ENCODE data around the gene TLCD3B. TPM values are rescaled to one million over a fixed set of nuclear protein-coding genes. Genes with fewer than 3 reads are reported as not detected.
A peak's percentile ranks its signal among the peaks of the same experiment; 100 is the strongest.

The TLCD3B gene
- total and polyA plus RNA-seq, 12 donors = 0.11 to 10.6 (median 0.72) TPM; not detected in 3

DNA sequence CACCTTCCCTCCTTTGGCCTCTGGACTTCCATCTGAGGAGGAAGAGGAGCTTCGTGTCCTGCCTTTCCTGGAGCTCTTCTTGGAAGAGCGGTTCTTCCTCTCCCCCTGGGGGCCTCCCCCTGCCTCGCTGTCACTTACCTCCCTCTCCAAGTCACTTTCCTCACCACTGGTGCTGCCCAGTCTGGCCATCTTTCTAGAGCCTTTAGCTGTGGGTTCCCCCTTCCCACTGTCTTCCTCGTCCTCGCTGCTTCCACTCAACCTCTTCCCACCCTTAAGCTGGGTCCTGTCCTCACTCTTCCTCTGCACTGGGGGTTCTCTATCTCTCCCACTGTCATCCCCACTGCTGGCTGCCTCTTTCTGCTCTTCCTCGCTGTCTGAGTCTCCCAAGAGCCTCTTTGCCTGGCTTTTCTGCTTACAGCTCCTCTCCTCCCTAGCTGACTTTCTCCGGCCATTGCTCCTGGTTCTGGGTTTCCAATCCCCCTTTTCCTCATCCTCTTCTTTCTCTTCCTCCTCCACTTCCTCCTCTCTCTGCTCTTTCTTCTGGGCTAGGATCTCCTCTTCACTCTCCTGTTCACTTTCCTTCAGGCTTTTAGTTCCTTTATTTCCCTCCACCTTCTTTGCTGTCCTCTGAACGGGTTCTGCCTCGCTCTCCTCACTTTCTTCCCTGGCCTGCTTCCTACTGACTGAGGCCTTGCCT lies 37.0 kb downstream of the TLCD3B start:
- WGBS, 4 donors = 82 to 88% (median 87%) methylated on average over 9 of the region's 9 CpGs
- Histone ChIP-seq H3K27ac (peak overlapping the region in 1 of 5 donors; percentile 97), H3K9me3 (replicated peaks in 1 of 3) (no peaks in the 10 kb centered on the region), H3K4me3 (no peak overlapping the region), H3K4me1 (replicated peaks in 1 of 2) (peaks cover 17 to 24% of the 10 kb centered on the region in 2 donors), H3K36me3 (replicated peaks in 1 of 2) (peaks cover 0 to 44% of the 10 kb centered on the region in 2 donors), H3K27me3 (no peaks in the 10 kb centered on the region)
- TF ChIP-seq, protein P1, sequence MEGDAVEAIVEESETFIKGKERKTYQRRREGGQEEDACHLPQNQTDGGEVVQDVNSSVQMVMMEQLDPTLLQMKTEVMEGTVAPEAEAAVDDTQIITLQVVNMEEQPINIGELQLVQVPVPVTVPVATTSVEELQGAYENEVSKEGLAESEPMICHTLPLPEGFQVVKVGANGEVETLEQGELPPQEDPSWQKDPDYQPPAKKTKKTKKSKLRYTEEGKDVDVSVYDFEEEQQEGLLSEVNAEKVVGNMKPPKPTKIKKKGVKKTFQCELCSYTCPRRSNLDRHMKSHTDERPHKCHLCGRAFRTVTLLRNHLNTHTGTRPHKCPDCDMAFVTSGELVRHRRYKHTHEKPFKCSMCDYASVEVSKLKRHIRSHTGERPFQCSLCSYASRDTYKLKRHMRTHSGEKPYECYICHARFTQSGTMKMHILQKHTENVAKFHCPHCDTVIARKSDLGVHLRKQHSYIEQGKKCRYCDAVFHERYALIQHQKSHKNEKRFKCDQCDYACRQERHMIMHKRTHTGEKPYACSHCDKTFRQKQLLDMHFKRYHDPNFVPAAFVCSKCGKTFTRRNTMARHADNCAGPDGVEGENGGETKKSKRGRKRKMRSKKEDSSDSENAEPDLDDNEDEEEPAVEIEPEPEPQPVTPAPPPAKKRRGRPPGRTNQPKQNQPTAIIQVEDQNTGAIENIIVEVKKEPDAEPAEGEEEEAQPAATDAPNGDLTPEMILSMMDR (IDR thresholded peaks at IDR 0.05) = no peak
- no peak for TF ChIP-seq POLR2A (IDR thresholded peaks at IDR 0.05)
- no peak for DNase-seq
- intact Hi-C loops (cut with DNase I) = loop anchor here in 1 of 2 donors (10.0 kb wide), 1 partner anchor 69 kb away; the partner anchor contains the start of gene KCTD13

DNA sequence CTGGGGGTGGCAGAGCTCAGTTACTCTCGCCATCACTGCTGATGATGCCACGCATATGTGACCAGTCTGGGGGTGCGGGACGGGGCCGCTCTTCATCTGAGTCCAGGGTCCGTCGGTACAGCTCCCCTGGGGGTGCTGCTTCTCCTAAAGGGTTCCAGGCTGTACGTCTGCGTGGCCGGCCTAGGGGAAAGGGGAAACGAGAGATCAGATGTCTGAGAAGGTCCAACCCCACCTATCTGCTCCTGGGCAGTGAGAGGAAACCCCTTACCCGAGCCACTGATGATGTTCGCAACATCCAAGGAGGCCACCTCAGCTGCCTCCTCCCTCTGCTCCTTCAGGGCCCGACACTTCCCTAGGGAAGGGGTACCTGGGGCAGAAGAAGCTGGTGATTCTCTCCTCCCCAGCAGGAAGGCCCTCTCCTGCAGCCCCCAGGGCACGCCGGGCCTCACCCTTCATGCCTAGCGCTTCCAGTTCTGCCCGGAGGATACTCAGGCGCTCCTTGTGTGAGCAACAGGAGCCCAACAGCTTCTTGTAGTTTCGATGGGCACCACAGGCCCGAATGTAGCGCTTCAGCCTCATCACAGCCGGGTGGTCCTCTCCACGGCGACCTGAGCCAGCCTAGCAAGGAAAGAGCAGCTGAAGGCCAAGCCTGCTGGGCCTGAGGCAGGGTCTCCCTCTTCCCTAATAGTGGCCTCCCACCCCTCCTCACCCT lies 37.7 kb downstream of the TLCD3B start:
- TF ChIP-seq, protein P1 (IDR thresholded peaks at IDR 0.05) = no peak
- TF ChIP-seq POLR2A (IDR thresholded peaks at IDR 0.05) = no peak
- no peak for DNase-seq
- no peaks in the 10 kb centered on the region for H3K9me3 ChIP-seq (replicated peaks in 1 of 3)
- no peak overlapping the region for H3K4me3 ChIP-seq
- peaks cover 0 to 51% of the 10 kb centered on the region in 2 donors for H3K36me3 ChIP-seq (replicated peaks in 1 of 2)
- WGBS, 4 donors = 84 to 90% (median 89%) methylated on average over 16 to 25 of the region's 25 CpGs
- intact Hi-C loops (cut with DNase I) = loop anchor here in 1 of 2 donors (10.0 kb wide), 1 partner anchor 69 kb away; the partner anchor contains the start of gene KCTD13
- peaks cover 17 to 24% of the 10 kb centered on the region in 2 donors for H3K4me1 ChIP-seq (replicated peaks in 1 of 2)
- H3K27ac ChIP-seq = peak overlapping the region in 1 of 5 donors; percentile 5
- H3K27me3 ChIP-seq = no peaks in the 10 kb centered on the region

DNA sequence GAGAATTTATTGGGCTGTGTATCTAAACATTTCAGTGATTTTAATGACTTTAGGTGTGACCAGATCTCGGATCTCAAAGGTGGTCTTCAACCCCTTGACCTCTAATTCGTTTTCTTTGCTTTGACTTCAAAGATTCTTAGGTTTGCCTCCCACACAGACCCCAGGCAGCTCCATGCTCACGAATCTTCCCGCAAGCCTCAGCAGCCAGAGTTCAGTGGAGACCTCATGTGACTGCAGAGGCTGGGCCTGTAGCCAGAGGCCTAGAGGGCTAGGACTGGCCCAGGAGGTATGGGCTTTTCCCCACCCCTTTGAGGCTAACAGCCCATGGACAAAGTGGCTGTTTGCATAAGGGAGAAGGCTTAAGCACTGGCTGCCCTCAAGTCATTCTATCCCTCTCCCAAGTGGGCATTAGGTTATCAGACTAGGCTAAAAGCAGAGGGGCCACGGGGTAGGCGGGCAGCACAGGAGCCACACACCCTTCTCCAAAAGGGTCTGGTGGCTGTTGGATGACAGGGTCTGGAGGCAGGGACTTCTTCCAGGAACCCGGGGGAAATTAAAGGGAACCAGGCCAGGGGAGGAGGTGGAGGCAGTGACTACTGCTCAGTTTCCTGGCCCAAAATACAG lies 38.6 kb downstream of the TLCD3B start:
- peak in 4 of 7 donors; percentile 51 to 73 (median 67) for DNase-seq
- intact Hi-C loops (cut with DNase I) = loop anchor here in 1 of 2 donors (10.0 kb wide), 1 partner anchor 68 kb away; the partner anchor contains the start of gene KCTD13
- WGBS, 4 donors = 47 to 65% (median 57%) methylated on average over 7 of the region's 7 CpGs

More for the DNA sequence above, 38.6 kb downstream of the TLCD3B start:
- no peak overlapping the region for H3K4me3 ChIP-seq
- no peaks in the 10 kb centered on the region for H3K27me3 ChIP-seq
- peak overlapping the region in 2 of 5 donors; percentile 13 to 26 for H3K27ac ChIP-seq
- H3K36me3 ChIP-seq (replicated peaks in 1 of 2) = peaks cover 0 to 60% of the 10 kb centered on the region in 2 donors
- H3K4me1 ChIP-seq (replicated peaks in 1 of 2) = peaks cover 17 to 24% of the 10 kb centered on the region in 2 donors
- TF ChIP-seq POLR2A (IDR thresholded peaks at IDR 0.05) = no peak
- TF ChIP-seq, protein P1 (IDR thresholded peaks at IDR 0.05) = no peak
- H3K9me3 ChIP-seq (replicated peaks in 1 of 3) = no peaks in the 10 kb centered on the region
